HepG2 (cell line): ENCODE results near the gene TWNK. TPM values are rescaled to one million over a fixed set of nuclear protein-coding genes. Genes with fewer than 3 reads are reported as not detected.

Experiments used
- BRD4 ChIP-seq: sonication (generic); formaldehyde crosslinking; IDR thresholded peaks from 2 replicates; pipeline ENCODE4 v1.4.0; 2020; ENCODE audit warnings: missing genetic modification reagents
- ESRRA ChIP-seq: sonication (generic); formaldehyde crosslinking; IDR thresholded peaks from 2 replicates; pipeline ENCODE4 v1.5.1; 2020; ENCODE audit warnings: mild to moderate bottlenecking, low read depth, missing genetic modification reagents
- HOXA7 ChIP-seq: sonication (generic); formaldehyde crosslinking; IDR thresholded peaks from 2 replicates; pipeline ENCODE4 v1.8.1; 2022; ENCODE audit warnings: mild to moderate bottlenecking, missing genetic modification reagents, moderate library complexity
- SETDB1 ChIP-seq: sonication (generic); formaldehyde crosslinking; IDR thresholded peaks from 2 replicates; pipeline ENCODE4 v1.5.1; 2020; ENCODE audit warnings: missing genetic modification reagents, mild to moderate bottlenecking, borderline replicate concordance
- YEATS2 ChIP-seq: sonication (generic); formaldehyde crosslinking; IDR thresholded peaks from 2 replicates; pipeline ENCODE4 v1.4.0; 2020; ENCODE audit warnings: missing genetic modification reagents, borderline replicate concordance
- ZFAT ChIP-seq: sonication (generic); formaldehyde crosslinking; conservative IDR thresholded peaks from 2 replicates; pipeline ENCODE4 v1.8.1; 2023; ENCODE audit warnings: missing genetic modification reagents, inconsistent platforms
- ZNF207 ChIP-seq: fragments of 450-650 bp; IDR thresholded peaks from 2 replicates; pipeline ENCODE4 v1.6.1; 2016; ENCODE audit warnings: antibody characterized with exemption, borderline replicate concordance
- ZNF225 ChIP-seq: sonication (generic); formaldehyde crosslinking; IDR thresholded peaks from 2 replicates; pipeline ENCODE4 v1.4.0; 2020; ENCODE audit warnings: mild to moderate bottlenecking, missing genetic modification reagents
- ZNF484 ChIP-seq: sonication (generic); formaldehyde crosslinking; IDR thresholded peaks from 2 replicates; pipeline ENCODE4 v1.5.1; 2020; ENCODE audit warnings: mild to moderate bottlenecking, low read depth, missing genetic modification reagents, borderline replicate concordance
- ZNF549 ChIP-seq: sonication (generic); formaldehyde crosslinking; IDR thresholded peaks from 2 replicates; pipeline ENCODE4 v1.5.0; 2020; ENCODE audit warnings: missing genetic modification reagents
- ZNF768 ChIP-seq: sonication (generic); formaldehyde crosslinking; IDR thresholded peaks from 2 replicates; pipeline ENCODE4 v1.4.0; 2020; ENCODE audit warnings: missing genetic modification reagents
- polyA plus RNA-seq, 8 experiments: library from polyadenylated mRNA; depleted of rRNA in 3 of 8; stranded (reverse) in 7 of 8; unstranded in 1 of 8; fragments of >200 nt; fragmentation: Illumina TruSeq in 4 of 8; extraction: Trizol in 4 of 8; gene quantifications; 2 replicates each; pipeline versions ENCODE4 v1.2.1 to v1.2.3, GENCODE V29; 2011 to 2016; ENCODE audit warnings: low read depth in 4 of 8, missing spikeins in 1 of 8, mixed read lengths in 1 of 8; ENCODE audit not compliant: insufficient read depth in 1 of 8
- total RNA-seq, 5 experiments: library from RNA; depleted of rRNA; stranded (reverse); fragments of >200 nt; fragmentation: Illumina TruSeq; extraction: Trizol; gene quantifications; 2 replicates each; pipeline ENCODE4 v1.2.3, GENCODE V29; 2016; ENCODE audit warnings: low read depth in 1 of 5
- TF ChIP-seq, protein P1 (sequence below): sonication (generic); formaldehyde crosslinking; IDR thresholded peaks from 2 replicates; pipeline ENCODE4 v1.4.0; 2020; ENCODE audit warnings: missing genetic modification reagents, borderline replicate concordance
- TF ChIP-seq, protein P2 (sequence below): sonication (generic); formaldehyde crosslinking; IDR thresholded peaks from 2 replicates; pipeline ENCODE4 v1.8.0; 2022; ENCODE audit warnings: low read depth, missing genetic modification reagents
- TF ChIP-seq, protein P3 (sequence below): sonication (generic); formaldehyde crosslinking; conservative IDR thresholded peaks from 2 replicates; pipeline ENCODE4 v1.8.0; 2022; ENCODE audit warnings: mild to moderate bottlenecking, moderate library complexity, missing genetic modification reagents
- TF ChIP-seq, protein P4 (sequence below): sonication (generic); formaldehyde crosslinking; IDR thresholded peaks from 2 replicates; pipeline ENCODE4 v1.9.0; 2021; ENCODE audit warnings: missing genetic modification reagents, borderline replicate concordance
- TF ChIP-seq, protein P5 (sequence below): sonication (generic); formaldehyde crosslinking; IDR thresholded peaks from 2 replicates; pipeline ENCODE4 v1.8.0; 2023; ENCODE audit warnings: mild to moderate bottlenecking, missing genetic modification reagents

Gene TWNK
- total and polyA plus RNA-seq, 2 of the 13 experiments (the other 11 are each of a cell fraction or from before 2014, with no cell fraction given), result 10.7 to 16.5 TPM

DNA sequence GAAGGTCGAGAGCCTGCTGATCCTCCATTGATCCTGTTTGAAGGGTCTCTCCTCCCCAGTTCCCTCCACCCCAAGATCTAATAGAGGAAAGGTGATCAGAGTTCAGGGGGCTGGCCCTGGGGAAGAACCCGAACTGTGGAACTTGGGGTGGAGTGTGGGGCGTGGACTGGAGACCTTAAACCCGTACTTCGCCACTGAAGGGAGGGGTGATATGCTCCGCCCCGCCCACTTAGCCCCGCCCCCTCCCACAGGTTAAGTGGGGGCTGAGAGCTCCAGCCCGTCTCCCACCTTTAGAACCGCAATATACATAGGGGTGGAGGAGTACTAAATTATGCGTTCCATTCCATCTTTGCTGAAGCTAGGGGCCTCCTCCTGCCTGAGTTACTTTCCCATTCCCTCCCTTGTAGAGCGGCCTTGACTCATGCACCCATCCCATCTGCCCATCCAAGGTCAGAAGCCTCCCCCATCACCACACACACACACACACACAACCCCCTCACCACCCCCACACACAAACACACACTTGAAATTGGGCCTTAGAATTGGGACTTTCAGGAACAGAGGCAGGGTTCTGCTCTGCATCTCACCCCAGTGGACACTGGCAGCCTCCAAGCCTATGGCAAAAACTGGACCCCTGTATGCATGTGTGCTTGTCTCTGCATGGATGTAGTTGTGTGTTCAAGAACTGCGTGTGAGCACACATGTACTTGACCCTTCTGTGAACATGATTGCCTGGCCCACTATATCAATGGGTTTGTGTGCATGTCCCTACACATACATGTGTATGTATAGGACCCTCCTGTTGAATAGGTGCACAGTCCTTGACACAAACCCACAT, 17.0 kb upstream of the TWNK start (continued):
- TF ChIP-seq, protein P1, sequence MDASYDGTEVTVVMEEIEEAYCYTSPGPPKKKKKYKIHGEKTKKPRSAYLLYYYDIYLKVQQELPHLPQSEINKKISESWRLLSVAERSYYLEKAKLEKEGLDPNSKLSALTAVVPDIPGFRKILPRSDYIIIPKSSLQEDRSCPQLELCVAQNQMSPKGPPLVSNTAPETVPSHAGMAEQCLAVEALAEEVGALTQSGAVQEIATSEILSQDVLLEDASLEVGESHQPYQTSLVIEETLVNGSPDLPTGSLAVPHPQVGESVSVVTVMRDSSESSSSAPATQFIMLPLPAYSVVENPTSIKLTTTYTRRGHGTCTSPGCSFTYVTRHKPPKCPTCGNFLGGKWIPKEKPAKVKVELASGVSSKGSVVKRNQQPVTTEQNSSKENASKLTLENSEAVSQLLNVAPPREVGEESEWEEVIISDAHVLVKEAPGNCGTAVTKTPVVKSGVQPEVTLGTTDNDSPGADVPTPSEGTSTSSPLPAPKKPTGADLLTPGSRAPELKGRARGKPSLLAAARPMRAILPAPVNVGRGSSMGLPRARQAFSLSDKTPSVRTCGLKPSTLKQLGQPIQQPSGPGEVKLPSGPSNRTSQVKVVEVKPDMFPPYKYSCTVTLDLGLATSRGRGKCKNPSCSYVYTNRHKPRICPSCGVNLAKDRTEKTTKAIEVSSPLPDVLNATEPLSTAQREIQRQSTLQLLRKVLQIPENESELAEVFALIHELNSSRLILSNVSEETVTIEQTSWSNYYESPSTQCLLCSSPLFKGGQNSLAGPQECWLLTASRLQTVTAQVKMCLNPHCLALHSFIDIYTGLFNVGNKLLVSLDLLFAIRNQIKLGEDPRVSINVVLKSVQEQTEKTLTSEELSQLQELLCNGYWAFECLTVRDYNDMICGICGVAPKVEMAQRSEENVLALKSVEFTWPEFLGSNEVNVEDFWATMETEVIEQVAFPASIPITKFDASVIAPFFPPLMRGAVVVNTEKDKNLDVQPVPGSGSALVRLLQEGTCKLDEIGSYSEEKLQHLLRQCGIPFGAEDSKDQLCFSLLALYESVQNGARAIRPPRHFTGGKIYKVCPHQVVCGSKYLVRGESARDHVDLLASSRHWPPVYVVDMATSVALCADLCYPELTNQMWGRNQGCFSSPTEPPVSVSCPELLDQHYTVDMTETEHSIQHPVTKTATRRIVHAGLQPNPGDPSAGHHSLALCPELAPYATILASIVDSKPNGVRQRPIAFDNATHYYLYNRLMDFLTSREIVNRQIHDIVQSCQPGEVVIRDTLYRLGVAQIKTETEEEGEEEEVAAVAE (CRISPR knock-in tag), result peak; percentile 4; the same call in 1 of the 2 replicates
- TF ChIP-seq, protein P2, sequence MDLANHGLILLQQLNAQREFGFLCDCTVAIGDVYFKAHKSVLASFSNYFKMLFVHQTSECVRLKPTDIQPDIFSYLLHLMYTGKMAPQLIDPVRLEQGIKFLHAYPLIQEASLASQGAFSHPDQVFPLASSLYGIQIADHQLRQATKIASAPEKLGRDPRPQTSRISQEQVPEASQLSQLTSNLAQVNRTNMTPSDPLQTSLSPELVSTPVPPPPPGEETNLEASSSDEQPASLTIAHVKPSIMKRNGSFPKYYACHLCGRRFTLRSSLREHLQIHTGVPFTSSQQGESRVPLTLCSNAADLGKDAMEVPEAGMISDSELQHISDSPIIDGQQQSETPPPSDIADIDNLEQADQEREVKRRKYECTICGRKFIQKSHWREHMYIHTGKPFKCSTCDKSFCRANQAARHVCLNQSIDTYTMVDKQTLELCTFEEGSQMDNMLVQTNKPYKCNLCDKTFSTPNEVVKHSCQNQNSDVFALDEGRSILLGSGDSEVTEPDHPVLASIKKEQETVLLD (CRISPR knock-in tag), result no peak
- TF ChIP-seq, protein P3, sequence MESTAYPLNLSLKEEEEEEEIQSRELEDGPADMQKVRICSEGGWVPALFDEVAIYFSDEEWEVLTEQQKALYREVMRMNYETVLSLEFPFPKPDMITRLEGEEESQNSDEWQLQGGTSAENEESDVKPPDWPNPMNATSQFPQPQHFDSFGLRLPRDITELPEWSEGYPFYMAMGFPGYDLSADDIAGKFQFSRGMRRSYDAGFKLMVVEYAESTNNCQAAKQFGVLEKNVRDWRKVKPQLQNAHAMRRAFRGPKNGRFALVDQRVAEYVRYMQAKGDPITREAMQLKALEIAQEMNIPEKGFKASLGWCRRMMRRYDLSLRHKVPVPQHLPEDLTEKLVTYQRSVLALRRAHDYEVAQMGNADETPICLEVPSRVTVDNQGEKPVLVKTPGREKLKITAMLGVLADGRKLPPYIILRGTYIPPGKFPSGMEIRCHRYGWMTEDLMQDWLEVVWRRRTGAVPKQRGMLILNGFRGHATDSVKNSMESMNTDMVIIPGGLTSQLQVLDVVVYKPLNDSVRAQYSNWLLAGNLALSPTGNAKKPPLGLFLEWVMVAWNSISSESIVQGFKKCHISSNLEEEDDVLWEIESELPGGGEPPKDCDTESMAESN, result no peak
- TF ChIP-seq ESRRA (peak; percentile 42; the same call in 1 of the 2 replicates), ZFAT (no peak), ZNF484 (CRISPR knock-in tag) (no peak), ZNF549 (CRISPR knock-in tag) (no peak), ZNF225 (CRISPR knock-in tag) (0 out of 2 replicates have a peak, but pooled peaks have one; percentile 39), YEATS2 (CRISPR knock-in tag) (no peak), BRD4 (CRISPR knock-in tag) (no peak; the same call in 1 of the 2 replicates), SETDB1 (CRISPR knock-in tag) (no peak), HOXA7 (CRISPR knock-in tag) (no peak), ZNF768 (CRISPR knock-in tag) (no peak), ZNF207 (no peak)
- TF ChIP-seq, protein P4, sequence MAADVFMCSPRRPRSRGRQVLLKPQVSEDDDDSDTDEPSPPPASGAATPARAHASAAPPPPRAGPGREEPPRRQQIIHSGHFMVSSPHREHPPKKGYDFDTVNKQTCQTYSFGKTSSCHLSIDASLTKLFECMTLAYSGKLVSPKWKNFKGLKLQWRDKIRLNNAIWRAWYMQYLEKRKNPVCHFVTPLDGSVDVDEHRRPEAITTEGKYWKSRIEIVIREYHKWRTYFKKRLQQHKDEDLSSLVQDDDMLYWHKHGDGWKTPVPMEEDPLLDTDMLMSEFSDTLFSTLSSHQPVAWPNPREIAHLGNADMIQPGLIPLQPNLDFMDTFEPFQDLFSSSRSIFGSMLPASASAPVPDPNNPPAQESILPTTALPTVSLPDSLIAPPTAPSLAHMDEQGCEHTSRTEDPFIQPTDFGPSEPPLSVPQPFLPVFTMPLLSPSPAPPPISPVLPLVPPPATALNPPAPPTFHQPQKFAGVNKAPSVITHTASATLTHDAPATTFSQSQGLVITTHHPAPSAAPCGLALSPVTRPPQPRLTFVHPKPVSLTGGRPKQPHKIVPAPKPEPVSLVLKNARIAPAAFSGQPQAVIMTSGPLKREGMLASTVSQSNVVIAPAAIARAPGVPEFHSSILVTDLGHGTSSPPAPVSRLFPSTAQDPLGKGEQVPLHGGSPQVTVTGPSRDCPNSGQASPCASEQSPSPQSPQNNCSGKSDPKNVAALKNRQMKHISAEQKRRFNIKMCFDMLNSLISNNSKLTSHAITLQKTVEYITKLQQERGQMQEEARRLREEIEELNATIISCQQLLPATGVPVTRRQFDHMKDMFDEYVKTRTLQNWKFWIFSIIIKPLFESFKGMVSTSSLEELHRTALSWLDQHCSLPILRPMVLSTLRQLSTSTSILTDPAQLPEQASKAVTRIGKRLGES, result no peak
- TF ChIP-seq, protein P5, sequence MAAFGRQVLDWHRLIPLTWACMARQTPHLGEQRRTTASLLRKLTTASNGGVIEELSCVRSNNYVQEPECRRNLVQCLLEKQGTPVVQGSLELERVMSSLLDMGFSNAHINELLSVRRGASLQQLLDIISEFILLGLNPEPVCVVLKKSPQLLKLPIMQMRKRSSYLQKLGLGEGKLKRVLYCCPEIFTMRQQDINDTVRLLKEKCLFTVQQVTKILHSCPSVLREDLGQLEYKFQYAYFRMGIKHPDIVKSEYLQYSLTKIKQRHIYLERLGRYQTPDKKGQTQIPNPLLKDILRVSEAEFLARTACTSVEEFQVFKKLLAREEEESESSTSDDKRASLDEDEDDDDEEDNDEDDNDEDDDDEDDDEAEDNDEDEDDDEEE (CRISPR knock-in tag), result no peak
